Stimulated activated CD8-positive, alpha-beta memory T cell treated with anti-CD3 and anti-CD28 coated beads, Interleukin-7, amount 100 ng/mL, for 4 hours (primary cell): ENCODE results near the gene SMIM8.

Experiments
- DNase-seq, 2 donors: peaks; one replicate each; pipeline ENCODE4 v3.0.0-alpha.2; 2020; ENCODE audit warnings: low read depth in 2 of 2

The SMIM8 gene

DNA sequence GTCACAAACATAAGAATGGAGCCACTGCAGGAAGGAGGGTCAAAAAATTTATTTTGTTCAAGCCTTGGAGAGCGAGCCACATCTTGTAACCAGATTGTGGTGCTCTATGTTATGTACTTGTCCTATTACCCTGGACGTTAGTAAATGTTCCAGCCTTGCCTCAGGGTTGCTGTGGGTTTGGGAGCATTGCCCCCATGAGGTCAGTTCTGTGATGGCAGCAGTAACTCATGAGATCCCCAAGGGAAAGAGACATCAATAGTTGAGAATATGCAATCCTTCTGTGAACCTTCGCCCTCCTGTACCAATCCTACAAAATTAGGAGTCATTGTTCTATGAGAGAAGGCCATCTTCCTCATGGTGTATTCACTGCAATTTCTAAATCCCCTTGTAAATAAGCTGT is 68.9 kb downstream of the SMIM8 start:
- DNase-seq: no peak
